Measurements from ENCODE around the gene ZGLP1.
"Not testable (repeated sequence)": the region's sequence is repeated elsewhere in the genome, so short reads cannot be mapped to it uniquely, and the experiment has no call there.

ZGLP1 gene

GRCh38 chr19:10339380-10339960, 29.9 kb upstream of the ZGLP1 start, which contains the start of gene ICAM3:
Gene ICAM3 (minus strand): TSS chr19:10339624. CDS start chr19:10339614, 10 bp downstream.
- no CpG with 5 or more reads among the region's 14 CpGs for WGBS (ENCODE audit: extremely low coverage, insufficient coverage, insufficient read length)
- no peak within 1 kb of the TSS for H2AK5ac ChIP-seq (ENCODE audit: low read length)
- peak within 1 kb of the TSS; percentile 8 for H4K12ac ChIP-seq (ENCODE audit: low read depth, low read length)
- H3K9ac ChIP-seq (ENCODE audit: low read length): no peak within 1 kb of the TSS
- H4K8ac ChIP-seq (ENCODE audit: low read depth, low read length): peak within 1 kb of the TSS; percentile 23
- no peak within 1 kb of the TSS for H3K14ac ChIP-seq (ENCODE audit: low read length)
- no peak within 1 kb of the TSS for H3K4ac ChIP-seq (ENCODE audit: low read depth, low read length)
- no peaks in the 10 kb centered on the region for H3K27me3 ChIP-seq (ENCODE audit: insufficient read depth, low read length)
- no peaks in the 10 kb centered on the region for H3K9me3 ChIP-seq (ENCODE audit: insufficient read depth, low read depth, low read length)
- H3K23ac ChIP-seq (ENCODE audit: low read length): no peak within 1 kb of the TSS
- H3K36me3 ChIP-seq (ENCODE audit: control insufficient read depth in 1 of 2, insufficient read depth in 2 of 2, low read length in 2 of 2): no peaks in the 10 kb centered on the region
- peaks cover 5 to 6% of the 10 kb centered on the region in 2 experiments for H3K4me1 ChIP-seq (ENCODE audit: control insufficient read depth in 1 of 2, insufficient read depth in 2 of 2, low read length in 2 of 2)
- no peak within 1 kb of the TSS for H2BK120ac ChIP-seq (ENCODE audit: insufficient read depth, low read length, poor library complexity)
- no peak within 1 kb of the TSS for H2AFZ ChIP-seq (ENCODE audit: insufficient read depth, low read length, poor library complexity)
- H2BK12ac ChIP-seq (ENCODE audit: low read length): no peak within 1 kb of the TSS
- H3K4me3 ChIP-seq (ENCODE audit: low read depth, low read length): no peak within 1 kb of the TSS
- no peak within 1 kb of the TSS for H3K27ac ChIP-seq (ENCODE audit: low read depth, low read length)
- H3K79me2 ChIP-seq (ENCODE audit: control insufficient read depth, insufficient read depth, low read length, poor library complexity): no peaks in the 10 kb centered on the region
- no peak within 1 kb of the TSS for H4K91ac ChIP-seq (ENCODE audit: low read depth, low read length)
- peaks cover 2% of the 10 kb centered on the region for H3K79me1 ChIP-seq (ENCODE audit: low read length)
- H3K4me2 ChIP-seq (ENCODE audit: low read length): no peak within 1 kb of the TSS
- no peak within 1 kb of the TSS for H2BK5ac ChIP-seq (ENCODE audit: low read depth, low read length, poor library complexity)
- H3K18ac ChIP-seq (ENCODE audit: low read length): no peak within 1 kb of the TSS
- no peak for DNase-seq

GRCh38 chr19:10338940-10339339, 29.3 kb upstream of the ZGLP1 start:
- H2AK5ac ChIP-seq (ENCODE audit: low read length): no peak overlapping the region
- no peak for DNase-seq
- H2BK5ac ChIP-seq (ENCODE audit: low read depth, low read length, poor library complexity): no peak overlapping the region
- H3K4me2 ChIP-seq (ENCODE audit: low read length): no peak overlapping the region
- no peak overlapping the region for H4K91ac ChIP-seq (ENCODE audit: low read depth, low read length)
- H3K79me2 ChIP-seq (ENCODE audit: control insufficient read depth, insufficient read depth, low read length, poor library complexity): no peaks in the 10 kb centered on the region
- H3K18ac ChIP-seq (ENCODE audit: low read length): no peak overlapping the region
- WGBS (ENCODE audit: extremely low coverage, insufficient coverage, insufficient read length): no CpG with 5 or more reads among the region's 6 CpGs
- H3K23ac ChIP-seq (ENCODE audit: low read length): no peak overlapping the region
- H3K9ac ChIP-seq (ENCODE audit: low read length): no peak overlapping the region
- peaks cover 2% of the 10 kb centered on the region for H3K79me1 ChIP-seq (ENCODE audit: low read length)
- no peak overlapping the region for H4K8ac ChIP-seq (ENCODE audit: low read depth, low read length)
- no peak overlapping the region for H3K14ac ChIP-seq (ENCODE audit: low read length)
- no peak overlapping the region for H4K12ac ChIP-seq (ENCODE audit: low read depth, low read length)
- H3K4me3 ChIP-seq (ENCODE audit: low read depth, low read length): no peak overlapping the region
- no peak overlapping the region for H3K4ac ChIP-seq (ENCODE audit: low read depth, low read length)
- H2AFZ ChIP-seq (ENCODE audit: insufficient read depth, low read length, poor library complexity): no peak overlapping the region
- H2BK120ac ChIP-seq (ENCODE audit: insufficient read depth, low read length, poor library complexity): no peak overlapping the region
- no peaks in the 10 kb centered on the region for H3K36me3 ChIP-seq (ENCODE audit: control insufficient read depth in 1 of 2, insufficient read depth in 2 of 2, low read length in 2 of 2)
- H3K9me3 ChIP-seq (ENCODE audit: insufficient read depth, low read depth, low read length): no peaks in the 10 kb centered on the region
- peaks cover 10 to 11% of the 10 kb centered on the region in 2 experiments for H3K4me1 ChIP-seq (ENCODE audit: control insufficient read depth in 1 of 2, insufficient read depth in 2 of 2, low read length in 2 of 2)
- no peak overlapping the region for H2BK12ac ChIP-seq (ENCODE audit: low read length)
- H3K27ac ChIP-seq (ENCODE audit: low read depth, low read length): no peak overlapping the region
- H3K27me3 ChIP-seq (ENCODE audit: insufficient read depth, low read length): no peaks in the 10 kb centered on the region

- Histone ChIP-seq H3K4me1 (ENCODE audit: control insufficient read depth in 1 of 2, insufficient read depth in 2 of 2, low read length in 2 of 2) (peaks cover 18 to 20% of the 10 kb centered on the region in 2 experiments), H3K79me2 (ENCODE audit: control insufficient read depth, insufficient read depth, low read length, poor library complexity) (peaks cover 11% of the 10 kb centered on the region)
- H2BK120ac ChIP-seq (ENCODE audit: insufficient read depth, low read length, poor library complexity); H3K14ac ChIP-seq (ENCODE audit: low read length); H4K12ac ChIP-seq (ENCODE audit: low read depth, low read length); H2BK12ac ChIP-seq (ENCODE audit: low read length); H3K4me3 ChIP-seq (ENCODE audit: low read depth, low read length); H2AK5ac ChIP-seq (ENCODE audit: low read length); H3K27ac ChIP-seq (ENCODE audit: low read depth, low read length); H2AFZ ChIP-seq (ENCODE audit: insufficient read depth, low read length, poor library complexity); H3K27me3 ChIP-seq (ENCODE audit: insufficient read depth, low read length); H3K36me3 ChIP-seq (ENCODE audit: control insufficient read depth in 1 of 2, insufficient read depth in 2 of 2, low read length in 2 of 2); H3K9me3 ChIP-seq (ENCODE audit: insufficient read depth, low read depth, low read length); H4K8ac ChIP-seq (ENCODE audit: low read depth, low read length); H3K79me1 ChIP-seq (ENCODE audit: low read length); H3K4me2 ChIP-seq (ENCODE audit: low read length); H4K91ac ChIP-seq (ENCODE audit: low read depth, low read length); H3K18ac ChIP-seq (ENCODE audit: low read length); H3K9ac ChIP-seq (ENCODE audit: low read length); DNase-seq; H3K23ac ChIP-seq (ENCODE audit: low read length); H3K4ac ChIP-seq (ENCODE audit: low read depth, low read length); H2BK5ac ChIP-seq (ENCODE audit: low read depth, low read length, poor library complexity): not testable (repeated sequence)
- WGBS (ENCODE audit: extremely low coverage, insufficient coverage, insufficient read length): no CpG with 5 or more reads among the region's 9 CpGs
These were observed 27.1 kb upstream of the ZGLP1 start for GRCh38 chr19:10336725-10337124.

- H3K18ac ChIP-seq (ENCODE audit: low read length): no peak overlapping the region
- DNase-seq: no peak
- H3K23ac ChIP-seq (ENCODE audit: low read length): no peak overlapping the region
- H4K91ac ChIP-seq (ENCODE audit: low read depth, low read length): no peak overlapping the region
- H4K12ac ChIP-seq (ENCODE audit: low read depth, low read length): no peak overlapping the region
- H3K4me1 ChIP-seq (ENCODE audit: control insufficient read depth in 1 of 2, insufficient read depth in 2 of 2, low read length in 2 of 2): peaks cover 18 to 20% of the 10 kb centered on the region in 2 experiments
- peak overlapping the region; percentile 94 for H3K4me2 ChIP-seq (ENCODE audit: low read length)
- no peak overlapping the region for H3K14ac ChIP-seq (ENCODE audit: low read length)
- no peaks in the 10 kb centered on the region for H3K9me3 ChIP-seq (ENCODE audit: insufficient read depth, low read depth, low read length)
- H3K4ac ChIP-seq (ENCODE audit: low read depth, low read length): no peak overlapping the region
- WGBS (ENCODE audit: extremely low coverage, insufficient coverage, insufficient read length): no CpG with 5 or more reads among the region's 26 CpGs
- H3K79me2 ChIP-seq (ENCODE audit: control insufficient read depth, insufficient read depth, low read length, poor library complexity): peaks cover 11% of the 10 kb centered on the region
- peaks cover 1 to 4% of the 10 kb centered on the region in 2 experiments for H3K36me3 ChIP-seq (ENCODE audit: control insufficient read depth in 1 of 2, insufficient read depth in 2 of 2, low read length in 2 of 2)
- H2BK12ac ChIP-seq (ENCODE audit: low read length): no peak overlapping the region
- H3K79me1 ChIP-seq (ENCODE audit: low read length): peaks cover 6% of the 10 kb centered on the region
- H3K27me3 ChIP-seq (ENCODE audit: insufficient read depth, low read length): no peaks in the 10 kb centered on the region
- H2AK5ac ChIP-seq (ENCODE audit: low read length): no peak overlapping the region
- no peak overlapping the region for H3K9ac ChIP-seq (ENCODE audit: low read length)
- H2AFZ ChIP-seq (ENCODE audit: insufficient read depth, low read length, poor library complexity): peak overlapping the region; percentile 41
- H3K4me3 ChIP-seq (ENCODE audit: low read depth, low read length): no peak overlapping the region
- H2BK5ac ChIP-seq (ENCODE audit: low read depth, low read length, poor library complexity): no peak overlapping the region
- no peak overlapping the region for H2BK120ac ChIP-seq (ENCODE audit: insufficient read depth, low read length, poor library complexity)
- peak overlapping the region; percentile 34 for H4K8ac ChIP-seq (ENCODE audit: low read depth, low read length)
- H3K27ac ChIP-seq (ENCODE audit: low read depth, low read length): no peak overlapping the region
These were observed 25.9 kb upstream of the ZGLP1 start for GRCh38 chr19:10335352-10335985.

Measured in trophoblast cell (in vitro differentiated cells and primary cell).